PC-9 (cell line): Measurements from ENCODE around the gene FEZ2.

ENCODE experiments used
- EZH2 ChIP-seq: fragments of 200-600 bp; sonication (generic); IDR thresholded peaks from 2 replicates; pipeline ENCODE4 v1.8.0; 2017; ENCODE audit warnings: antibody characterized with exemption, low read depth
- TF ChIP-seq, protein P1 (sequence below): fragments of 200-600 bp; sonication (generic); conservative IDR thresholded peaks from 2 replicates; pipeline ENCODE4 v1.6.1; 2017; ENCODE audit warnings: mixed run types, antibody characterized with exemption, mild to moderate bottlenecking, moderate library complexity

DNA sequence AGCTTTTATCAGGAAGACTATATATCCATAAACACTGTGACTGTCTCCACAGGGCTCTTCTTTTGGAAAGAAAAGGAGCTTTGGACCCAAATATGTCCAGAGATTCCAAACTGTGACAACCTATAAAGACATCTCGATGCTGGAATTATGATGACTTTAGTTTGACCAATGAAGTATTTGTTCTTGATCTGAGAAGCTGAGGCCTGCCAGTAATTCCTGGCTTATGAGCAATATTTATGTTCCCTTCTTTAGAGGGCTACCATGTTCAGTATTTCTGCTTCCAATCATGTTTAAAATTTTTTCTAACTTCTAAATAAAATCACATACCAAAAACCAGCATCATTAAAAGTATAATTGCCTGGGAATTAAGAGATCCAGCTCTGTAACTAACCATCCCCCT is 41.1 kb downstream of the FEZ2 start:
- TF ChIP-seq, protein P1, sequence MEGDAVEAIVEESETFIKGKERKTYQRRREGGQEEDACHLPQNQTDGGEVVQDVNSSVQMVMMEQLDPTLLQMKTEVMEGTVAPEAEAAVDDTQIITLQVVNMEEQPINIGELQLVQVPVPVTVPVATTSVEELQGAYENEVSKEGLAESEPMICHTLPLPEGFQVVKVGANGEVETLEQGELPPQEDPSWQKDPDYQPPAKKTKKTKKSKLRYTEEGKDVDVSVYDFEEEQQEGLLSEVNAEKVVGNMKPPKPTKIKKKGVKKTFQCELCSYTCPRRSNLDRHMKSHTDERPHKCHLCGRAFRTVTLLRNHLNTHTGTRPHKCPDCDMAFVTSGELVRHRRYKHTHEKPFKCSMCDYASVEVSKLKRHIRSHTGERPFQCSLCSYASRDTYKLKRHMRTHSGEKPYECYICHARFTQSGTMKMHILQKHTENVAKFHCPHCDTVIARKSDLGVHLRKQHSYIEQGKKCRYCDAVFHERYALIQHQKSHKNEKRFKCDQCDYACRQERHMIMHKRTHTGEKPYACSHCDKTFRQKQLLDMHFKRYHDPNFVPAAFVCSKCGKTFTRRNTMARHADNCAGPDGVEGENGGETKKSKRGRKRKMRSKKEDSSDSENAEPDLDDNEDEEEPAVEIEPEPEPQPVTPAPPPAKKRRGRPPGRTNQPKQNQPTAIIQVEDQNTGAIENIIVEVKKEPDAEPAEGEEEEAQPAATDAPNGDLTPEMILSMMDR = no peak
- no peak for TF ChIP-seq EZH2
